Liver (tissue), 3 donors: Measurements from ENCODE around the gene TMEM248.

Experiments
- CTCF ChIP-seq: fragments of 150-350 bp; IDR thresholded peaks from 2 replicates; pipeline ENCODE4 v1.5.1; 2017; ENCODE audit warnings: improper control_type of control experiment, low read depth, low read length; ENCODE audit not compliant: missing input control
- EGR1 ChIP-seq, 2 donors: IDR thresholded peaks; 2 replicates each; pipeline ENCODE4 v1.6.1; 2016 to 2018; ENCODE audit warnings: antibody characterized with exemption in 2 of 2, low read depth in 2 of 2
- GABPA ChIP-seq, 2 donors: IDR thresholded peaks in 1 of 2; conservative IDR thresholded peaks in 1 of 2; 2 replicates each; pipeline ENCODE4 v1.6.1; 2016; ENCODE audit warnings: antibody characterized with exemption in 2 of 2, mild to moderate bottlenecking in 1 of 2, moderate library complexity in 1 of 2
- HNF4A ChIP-seq, 2 donors: conservative IDR thresholded peaks; 2 replicates each; pipeline ENCODE4 v1.6.1; 2016; ENCODE audit warnings: antibody characterized with exemption in 2 of 2, mild to moderate bottlenecking in 2 of 2
- JUND ChIP-seq, 2 donors: IDR thresholded peaks; 2 replicates each; pipeline ENCODE4 v1.6.1; 2016; ENCODE audit warnings: antibody characterized with exemption in 2 of 2
- RAD21 ChIP-seq, 2 donors: IDR thresholded peaks; 2 replicates each; pipeline ENCODE4 v1.6.1; 2016; ENCODE audit warnings: antibody characterized with exemption in 2 of 2, mild to moderate bottlenecking in 2 of 2
- REST ChIP-seq: IDR thresholded peaks from 2 replicates; pipeline ENCODE4 v1.6.1; 2016; ENCODE audit warnings: antibody characterized with exemption, mild to moderate bottlenecking
- SP1 ChIP-seq: IDR thresholded peaks from 2 replicates; pipeline ENCODE4 v1.6.1; 2018; ENCODE audit warnings: antibody characterized with exemption, mild to moderate bottlenecking
- TAF1 ChIP-seq: conservative IDR thresholded peaks from 2 replicates; pipeline ENCODE4 v1.6.1; 2016; ENCODE audit warnings: antibody characterized with exemption, mild to moderate bottlenecking
- ZBTB33 ChIP-seq: IDR thresholded peaks from 2 replicates; pipeline ENCODE4 v1.6.1; 2016; ENCODE audit warnings: antibody characterized with exemption
- donor health status: healthy.
- donor health status: healthy.

- TF ChIP-seq CTCF (no peak), SP1 (no peak), RAD21 (IDR thresholded peaks at IDR 0.05) (no peak), GABPA (IDR thresholded peaks at IDR 0.05 in 1 of 2, conservative IDR thresholded peaks at IDR 0.05 in 1 of 2) (no peak), TAF1 (no peak), JUND (IDR thresholded peaks at IDR 0.05) (no peak), ZBTB33 (no peak), EGR1 (IDR thresholded peaks at IDR 0.05; ENCODE audit: low read depth in 2 of 2) (no peak), HNF4A (conservative IDR thresholded peaks at IDR 0.05) (no peak), REST (no peak)
These were observed 16.9 kb upstream of the TMEM248 start for GRCh38 chr7:66904063-66904593.
